Caco-2 (cell line): Measurements from ENCODE around the gene ACAD8. TPM values are rescaled to one million over a fixed set of nuclear protein-coding genes. Genes with fewer than 3 reads are reported as not detected.

ENCODE experiments used
- BruUV-seq: library from RNA; stranded (reverse); fragments of 400-500 nt; replicated peaks from 2 replicates; lab custom pipeline; 2021; lab: Mats Ljungman, UMichigan
- CTCF ChIA-PET: fragments of 300-600 bp; sonication (Branson Sonifier 250); formaldehyde crosslinking; loops from one replicate; lab custom pipeline; 2022; ENCODE audit warnings: antibody characterized with exemption; lab: Charles Lee
- POLR2A ChIA-PET: fragments of 300-600 bp; sonication (Branson Sonifier 250); formaldehyde crosslinking; loops from one replicate; lab custom pipeline; 2022; ENCODE audit warnings: antibody characterized with exemption; lab: Charles Lee
- DNase-seq, 2 experiments: peaks; one replicate each; pipeline versions ENCODE4 v3.0.0 to v3.0.0-alpha.2; 2020 to 2022
- H3K27me3 ChIP-seq: replicated peaks from 2 replicates; pipeline ENCODE4 v1.6.0; 2011; ENCODE audit warnings: low read length; ENCODE audit not compliant: control insufficient read depth, insufficient read depth
- H3K36me3 ChIP-seq: 2 replicates; pipeline ENCODE4 v1.5.1; 2011; ENCODE audit warnings: low read length; ENCODE audit not compliant: control insufficient read depth, insufficient read depth
- H3K4me1 ChIP-seq: fragments of 250-450 bp; sonication (Bioruptor Pico); 2 replicates; pipeline ENCODE4 v1.5.1; 2020; ENCODE audit warnings: mild to moderate bottlenecking
- H3K4me3 ChIP-seq: 2 replicates; pipeline ENCODE4 v1.5.1; 2011; ENCODE audit warnings: low read depth, mild to moderate bottlenecking, control low read depth, low read length
- H3K9me3 ChIP-seq: fragments of 250-450 bp; sonication (Bioruptor Pico); 2 replicates; pipeline ENCODE4 v1.5.1; 2020; ENCODE audit warnings: mild to moderate bottlenecking, moderate library complexity
- H3K27ac Mint-ChIP-seq: one replicate; pipeline ENCODE4 v1.8.0; 2022; ENCODE audit warnings: mixed read lengths; ENCODE audit not compliant: unreplicated experiment
- H3K27me3 Mint-ChIP-seq: one replicate; pipeline ENCODE4 v1.8.0; 2022; ENCODE audit warnings: mixed read lengths; ENCODE audit not compliant: insufficient read depth, unreplicated experiment
- H3K36me3 Mint-ChIP-seq: one replicate; pipeline ENCODE4 v1.8.0; 2022; ENCODE audit warnings: mild to moderate bottlenecking, mixed read lengths; ENCODE audit not compliant: insufficient read depth, unreplicated experiment
- H3K4me1 Mint-ChIP-seq: one replicate; pipeline ENCODE4 v1.8.0; 2022; ENCODE audit warnings: low read depth, mixed read lengths; ENCODE audit not compliant: unreplicated experiment
- H3K4me3 Mint-ChIP-seq: one replicate; pipeline ENCODE4 v1.8.0; 2022; ENCODE audit warnings: mild to moderate bottlenecking, moderate library complexity, mixed read lengths; ENCODE audit not compliant: unreplicated experiment
- H3K9me3 Mint-ChIP-seq: one replicate; pipeline ENCODE4 v1.8.0; 2022; ENCODE audit warnings: mixed read lengths; ENCODE audit not compliant: unreplicated experiment
- intact Hi-C: fragments of 100-400 bp; cut with micrococcal nuclease; formaldehyde crosslinking; loops from one replicate; pipeline ENCODE4 v1.10.0; 2022; ENCODE audit not compliant: unreplicated experiment
- total RNA-seq: library from RNA; stranded (reverse); gene quantifications from 2 replicates; pipeline ENCODE4 v1.2.3, GENCODE V29; 2022
- TF ChIP-seq, protein P1 (sequence below), 2 experiments: fragments of 200-600 bp in 1 of 2; IDR thresholded peaks; 1 replicate in 1 of 2; 2 replicates in 1 of 2; pipeline versions ENCODE4 v1.5.1 to v1.8.0; 2011 to 2022; ENCODE audit warnings: antibody characterized with exemption in 1 of 2, control low read depth in 1 of 2, inconsistent platforms in 1 of 2, low read depth in 1 of 2, low read length in 1 of 2, mild to moderate bottlenecking in 1 of 2, moderate library complexity in 1 of 2; ENCODE audit not compliant: insufficient read depth in 1 of 2, severe bottlenecking in 1 of 2, unreplicated experiment in 1 of 2

Gene ACAD8
- total RNA-seq, 1 experiment from 2014 or later: 52.0 TPM

DNA sequence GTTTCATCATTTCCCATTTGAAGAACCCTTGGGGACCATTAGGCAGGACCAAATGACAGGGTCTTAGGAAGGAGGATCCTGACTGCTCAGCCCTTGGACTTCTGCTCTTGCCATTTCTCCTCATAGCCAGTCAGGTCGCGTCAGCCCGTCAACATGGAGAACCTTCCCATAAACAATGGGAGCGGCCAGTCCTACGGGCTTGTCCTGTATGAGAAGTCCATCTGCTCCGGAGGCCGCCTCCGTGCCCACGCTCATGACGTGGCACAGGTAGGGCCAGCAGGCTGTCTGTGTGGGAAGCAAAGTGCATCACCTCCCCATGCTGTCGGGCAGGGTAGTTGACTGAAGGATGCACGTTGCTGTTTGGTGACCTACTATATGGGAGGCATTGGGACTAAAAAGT lies 58.9 kb downstream of the ACAD8 start:
- H3K9me3 ChIP-seq: 0 out of 2 replicates have a peak, but pooled peaks cover 2% of the 10 kb centered on the region
- H3K27me3 ChIP-seq: no peaks in the 10 kb centered on the region; the same call in 1 of the 2 replicates
- TF ChIP-seq, protein P1, sequence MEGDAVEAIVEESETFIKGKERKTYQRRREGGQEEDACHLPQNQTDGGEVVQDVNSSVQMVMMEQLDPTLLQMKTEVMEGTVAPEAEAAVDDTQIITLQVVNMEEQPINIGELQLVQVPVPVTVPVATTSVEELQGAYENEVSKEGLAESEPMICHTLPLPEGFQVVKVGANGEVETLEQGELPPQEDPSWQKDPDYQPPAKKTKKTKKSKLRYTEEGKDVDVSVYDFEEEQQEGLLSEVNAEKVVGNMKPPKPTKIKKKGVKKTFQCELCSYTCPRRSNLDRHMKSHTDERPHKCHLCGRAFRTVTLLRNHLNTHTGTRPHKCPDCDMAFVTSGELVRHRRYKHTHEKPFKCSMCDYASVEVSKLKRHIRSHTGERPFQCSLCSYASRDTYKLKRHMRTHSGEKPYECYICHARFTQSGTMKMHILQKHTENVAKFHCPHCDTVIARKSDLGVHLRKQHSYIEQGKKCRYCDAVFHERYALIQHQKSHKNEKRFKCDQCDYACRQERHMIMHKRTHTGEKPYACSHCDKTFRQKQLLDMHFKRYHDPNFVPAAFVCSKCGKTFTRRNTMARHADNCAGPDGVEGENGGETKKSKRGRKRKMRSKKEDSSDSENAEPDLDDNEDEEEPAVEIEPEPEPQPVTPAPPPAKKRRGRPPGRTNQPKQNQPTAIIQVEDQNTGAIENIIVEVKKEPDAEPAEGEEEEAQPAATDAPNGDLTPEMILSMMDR (IDR thresholded peaks at IDR 0.05; ENCODE audit: insufficient read depth in 1 of 2, low read depth in 1 of 2, low read length in 1 of 2, severe bottlenecking in 1 of 2, unreplicated experiment in 1 of 2): no peak
- Mint-ChIP-seq H3K9me3 (peaks cover 3% of the 10 kb centered on the region), H3K27ac (no peak overlapping the region), H3K4me3 (no peak overlapping the region), H3K27me3 (peaks cover 26% of the 10 kb centered on the region), H3K4me1 (peaks cover under 1% of the 10 kb centered on the region), H3K36me3 (no peaks in the 10 kb centered on the region)
- H3K4me3 ChIP-seq: no peak overlapping the region
- no peak for DNase-seq
- ChIA-PET CTCF (no interaction called here), POLR2A (no interaction called here)
- no peaks in the 10 kb centered on the region for H3K4me1 ChIP-seq
- no TSS peak for BruUV-seq
- H3K36me3 ChIP-seq: no peaks in the 10 kb centered on the region
- intact Hi-C loops: no loop called here

DNA sequence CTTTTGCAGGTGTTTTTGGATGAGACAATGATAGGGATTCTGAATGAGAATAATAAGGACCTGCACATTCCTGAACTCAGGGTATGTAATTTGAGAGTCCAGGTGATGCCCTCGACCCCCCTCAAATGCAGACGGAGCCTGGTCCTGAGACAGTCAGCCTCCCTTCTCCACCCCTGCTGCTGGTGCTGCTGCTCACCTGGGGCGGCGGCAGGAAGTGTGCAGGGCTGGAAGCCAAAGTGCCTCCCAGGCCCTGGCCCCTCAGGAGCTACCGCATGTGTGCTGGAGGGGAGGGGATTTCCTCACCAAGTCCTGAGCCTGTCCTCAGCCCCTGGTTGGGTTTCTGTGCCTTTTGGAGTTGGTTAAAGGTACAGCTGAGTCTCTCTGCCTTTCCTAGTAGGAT lies 59.4 kb downstream of the ACAD8 start:
- Mint-ChIP-seq H3K9me3 (peaks cover 9% of the 10 kb centered on the region), H3K27ac (no peak overlapping the region), H3K4me3 (no peak overlapping the region), H3K4me1 (no peaks in the 10 kb centered on the region), H3K27me3 (peaks cover 30% of the 10 kb centered on the region), H3K36me3 (no peaks in the 10 kb centered on the region)
- ChIA-PET CTCF (no interaction called here), POLR2A (no interaction called here)
- Histone ChIP-seq H3K9me3 (peaks cover 8% of the 10 kb centered on the region; the same call in 1 of the 2 replicates), H3K36me3 (no peaks in the 10 kb centered on the region), H3K4me3 (no peak overlapping the region), H3K27me3 (no peaks in the 10 kb centered on the region), H3K4me1 (no peaks in the 10 kb centered on the region)
- BruUV-seq: no TSS peak
- TF ChIP-seq, protein P1 (IDR thresholded peaks at IDR 0.05; ENCODE audit: insufficient read depth in 1 of 2, low read depth in 1 of 2, low read length in 1 of 2, severe bottlenecking in 1 of 2, unreplicated experiment in 1 of 2): no peak
- no peak for DNase-seq
- intact Hi-C loops: no loop called here

GRCh38 chr11:134313379-134313778 lies 60.0 kb downstream of the ACAD8 start:
- Histone ChIP-seq H3K36me3 (no peaks in the 10 kb centered on the region), H3K27me3 (no peaks in the 10 kb centered on the region), H3K4me3 (no peak overlapping the region), H3K9me3 (peaks cover 10% of the 10 kb centered on the region; the same call in 1 of the 2 replicates), H3K4me1 (no peaks in the 10 kb centered on the region)
- Mint-ChIP-seq H3K9me3 (peaks cover 13% of the 10 kb centered on the region), H3K27ac (no peak overlapping the region), H3K36me3 (no peaks in the 10 kb centered on the region), H3K27me3 (peaks cover 31% of the 10 kb centered on the region), H3K4me1 (no peaks in the 10 kb centered on the region), H3K4me3 (no peak overlapping the region)
- ChIA-PET POLR2A (no interaction called here), CTCF (no interaction called here)
- no peak for DNase-seq
- no TSS peak for BruUV-seq
- TF ChIP-seq, protein P1 (IDR thresholded peaks at IDR 0.05; ENCODE audit: insufficient read depth in 1 of 2, low read depth in 1 of 2, low read length in 1 of 2, severe bottlenecking in 1 of 2, unreplicated experiment in 1 of 2): no peak
- intact Hi-C loops: no loop called here
